Daoy (cell line): ENCODE data around the gene FKBP15. TPM values are rescaled to one million over a fixed set of nuclear protein-coding genes. Genes with fewer than 3 reads are reported as not detected.
"Not testable (repeated sequence)": the region's sequence is repeated elsewhere in the genome, so short reads cannot be mapped to it uniquely, and the experiment has no call there.

Source experiments
- DNase-seq: peaks from one replicate; pipeline ENCODE4 v3.0.0-alpha.2; 2015; ENCODE audit warnings: low read depth
- total RNA-seq: library from RNA; depleted of rRNA; stranded (reverse); fragments of >200 nt; shearing (Covaris generic); gene quantifications from 2 replicates; pipeline ENCODE4 v1.2.3, GENCODE V29; 2014

Gene FKBP15
- total RNA-seq, 1 experiment from 2014 or later: 24.1 TPM

- DNase-seq: no peak
These were observed 15.9 kb upstream of the FKBP15 start for GRCh38 chr9:113237026-113237425.

DNA sequence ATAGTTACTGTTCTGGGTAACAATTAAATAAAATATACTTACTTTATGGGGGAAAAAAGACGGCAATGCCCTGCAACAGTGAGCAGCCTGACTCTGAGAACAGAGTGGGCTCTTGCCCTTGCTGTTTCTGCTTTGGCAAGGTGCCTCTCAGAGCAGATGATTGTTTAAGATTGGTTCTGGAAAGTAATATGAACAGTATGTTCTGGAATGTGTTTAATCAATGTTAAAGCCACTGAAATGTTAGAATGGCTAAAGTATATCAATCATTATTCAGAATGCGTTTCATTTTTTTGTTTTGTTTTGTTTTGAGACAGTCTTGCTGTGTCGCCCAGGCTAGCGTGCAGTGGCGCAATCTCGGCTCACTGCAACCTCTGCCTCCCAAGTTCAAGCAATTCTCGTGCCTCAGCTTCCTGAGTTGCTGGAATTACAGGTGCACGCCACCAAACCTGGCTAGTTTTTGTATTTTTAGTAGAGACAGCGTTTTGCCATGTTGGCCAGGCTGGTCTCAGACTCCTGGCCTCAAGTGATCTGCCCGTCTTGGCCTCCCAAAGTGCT, 14.7 kb upstream of the FKBP15 start:
- DNase-seq: not testable (repeated sequence)

GRCh38 chr9:113231701-113232100, 10.6 kb upstream of the FKBP15 start:
- DNase-seq: no peak

- DNase-seq: no peak
These were observed 7.1 kb upstream of the FKBP15 start for GRCh38 chr9:113228130-113228665.

DNA sequence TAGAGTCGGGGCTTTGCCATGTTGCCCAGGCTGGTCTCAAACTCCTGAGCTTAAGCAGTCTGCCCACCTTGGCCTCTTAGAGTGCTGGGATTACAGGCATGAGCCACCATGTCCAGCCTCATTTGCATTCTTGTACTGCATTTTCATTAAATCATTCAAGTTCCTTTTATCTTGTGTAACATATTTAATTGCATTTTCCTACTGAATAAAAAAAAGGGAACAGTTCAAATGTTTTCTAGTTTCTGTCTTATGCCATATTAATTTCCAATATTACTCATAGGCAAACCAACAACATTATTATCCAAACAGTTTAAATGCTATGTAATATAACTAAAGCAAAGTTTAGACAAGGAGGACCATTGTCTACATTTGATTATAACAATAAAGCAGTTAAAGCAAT, 6.4 kb upstream of the FKBP15 start:
- DNase-seq: no peak

DNA sequence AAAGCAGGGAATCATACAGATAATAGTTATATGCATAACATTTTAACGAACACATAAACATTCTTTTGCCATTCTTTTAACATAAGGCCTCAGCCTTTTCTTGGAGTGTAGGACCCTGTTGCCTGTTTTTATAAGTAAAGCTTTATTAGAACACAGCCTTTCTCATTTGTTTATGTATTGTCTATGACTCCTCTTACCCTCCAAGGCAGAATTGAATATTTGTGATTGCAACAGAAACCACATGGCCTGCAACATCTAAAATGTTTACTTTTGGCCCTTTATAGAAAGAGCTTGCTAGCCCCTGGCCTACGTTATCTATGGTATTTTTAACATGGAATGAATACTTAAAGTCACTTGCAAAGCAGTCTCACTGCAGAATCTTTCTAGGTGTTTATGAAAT, 2.9 kb upstream of the FKBP15 start:
- no peak for DNase-seq

DNA sequence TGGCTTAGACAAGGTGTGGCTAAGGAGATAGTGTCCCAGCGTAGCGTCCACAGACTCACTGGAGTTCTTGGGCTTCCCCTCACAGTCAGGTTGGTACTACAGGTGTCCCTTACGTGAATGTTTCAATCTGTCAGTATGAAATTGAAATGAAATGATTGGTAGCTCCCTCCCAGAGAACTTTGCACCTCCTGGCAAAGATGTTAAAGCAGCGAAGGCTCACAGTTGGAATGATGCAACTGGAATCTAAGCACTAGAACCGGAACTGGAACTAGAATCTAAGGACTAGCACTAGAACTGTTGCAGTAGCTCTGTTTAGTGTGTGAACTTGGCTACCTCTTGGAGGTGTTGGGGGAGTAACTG, 1.4 kb upstream of the FKBP15 start:
- no peak for DNase-seq

GRCh38 chr9:113221800-113222481, 864 bp upstream of the FKBP15 start:
- peak; percentile 5 for DNase-seq

- no peak for DNase-seq
These were observed 542 bp downstream of the FKBP15 start for GRCh38 chr9:113220467-113221002.

DNA sequence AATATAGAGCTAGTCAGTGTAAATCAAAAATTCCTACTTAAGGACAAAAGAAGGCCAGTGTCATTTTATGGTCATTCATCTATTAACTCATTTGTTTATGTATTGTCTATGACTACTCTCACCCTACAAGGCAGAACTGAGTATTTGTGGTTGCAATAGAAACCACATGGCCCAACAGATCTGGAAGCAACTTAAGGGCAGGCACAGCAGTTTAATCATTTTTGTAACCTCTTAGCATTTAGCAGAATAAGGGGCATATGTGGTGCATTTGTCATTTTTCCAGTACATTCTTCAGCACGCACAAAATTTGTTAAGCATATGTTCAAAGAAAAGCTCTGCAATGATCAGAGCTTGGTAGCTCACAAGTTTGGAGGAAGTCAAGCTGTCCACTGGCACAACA, 1.1 kb downstream of the FKBP15 start:
- DNase-seq: peak; percentile 46

DNA sequence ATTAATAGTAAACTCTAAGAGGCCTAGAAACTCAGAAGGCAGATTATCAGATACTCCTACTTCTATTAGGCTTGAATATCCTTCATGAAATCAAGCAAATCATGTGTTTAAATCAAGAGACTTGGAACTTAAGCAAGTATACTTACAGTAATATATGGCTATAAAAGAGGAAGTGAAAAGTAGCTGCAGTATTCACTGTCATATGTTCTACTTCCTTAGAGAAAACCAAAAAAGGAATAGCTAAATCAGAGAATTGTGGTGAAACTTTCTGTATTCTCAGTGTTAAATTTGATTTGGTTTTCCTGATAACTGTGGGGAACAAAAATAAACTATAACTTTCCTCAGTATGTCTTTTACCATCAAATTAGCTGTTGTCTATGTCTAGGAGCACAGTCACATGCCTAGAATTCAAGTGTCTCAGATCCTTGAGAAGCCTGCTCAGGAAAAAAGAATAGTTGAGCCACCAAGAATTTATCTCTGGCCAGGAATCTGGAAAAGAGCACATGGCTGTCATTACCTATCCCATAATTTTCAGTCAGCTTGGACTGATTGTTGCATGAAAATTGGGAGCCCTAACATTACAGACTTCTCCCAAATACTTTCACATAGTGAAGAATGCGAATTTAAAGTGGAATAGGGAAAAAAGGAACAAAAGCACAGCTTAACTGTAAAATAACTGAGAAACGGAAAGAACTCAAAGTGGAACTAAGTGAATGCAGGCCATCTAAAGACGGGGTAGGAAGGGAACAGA, 1.7 kb downstream of the FKBP15 start:
- no peak for DNase-seq

- no peak for DNase-seq
These were observed 4.7 kb downstream of the FKBP15 start for GRCh38 chr9:113216406-113216805.

- peak; percentile 3 for DNase-seq
These were observed 5.9 kb downstream of the FKBP15 start for GRCh38 chr9:113215132-113215531.

- DNase-seq: no peak
These were observed 10.3 kb downstream of the FKBP15 start for GRCh38 chr9:113210815-113211214.

DNA sequence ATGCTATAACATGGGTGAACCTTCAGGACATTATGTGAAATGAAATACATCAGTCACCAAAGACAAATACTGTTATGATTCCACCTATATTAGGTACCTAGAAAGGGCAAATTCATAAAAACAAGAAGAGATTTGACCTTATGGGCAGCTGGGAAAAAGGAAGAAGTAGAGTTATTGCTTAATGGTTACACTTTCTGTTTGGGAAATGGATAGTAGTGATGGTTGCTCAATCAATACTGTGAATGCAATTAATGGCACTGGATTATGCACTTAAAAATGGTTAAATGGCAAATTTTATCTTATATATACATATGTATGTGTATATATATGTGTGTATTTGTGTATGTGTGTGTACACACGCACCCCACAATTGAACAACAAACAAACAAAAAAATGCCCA, 15.2 kb downstream of the FKBP15 start:
- no peak for DNase-seq

GRCh38 chr9:113205432-113205831, 15.6 kb downstream of the FKBP15 start:
- DNase-seq: no peak

- DNase-seq: no peak
These were observed 21.3 kb downstream of the FKBP15 start for GRCh38 chr9:113199683-113200329.

GRCh38 chr9:113192455-113192854, 28.6 kb downstream of the FKBP15 start:
- no peak for DNase-seq

GRCh38 chr9:113187929-113188595, 33.0 kb downstream of the FKBP15 start:
- peak; percentile 91 for DNase-seq

DNA sequence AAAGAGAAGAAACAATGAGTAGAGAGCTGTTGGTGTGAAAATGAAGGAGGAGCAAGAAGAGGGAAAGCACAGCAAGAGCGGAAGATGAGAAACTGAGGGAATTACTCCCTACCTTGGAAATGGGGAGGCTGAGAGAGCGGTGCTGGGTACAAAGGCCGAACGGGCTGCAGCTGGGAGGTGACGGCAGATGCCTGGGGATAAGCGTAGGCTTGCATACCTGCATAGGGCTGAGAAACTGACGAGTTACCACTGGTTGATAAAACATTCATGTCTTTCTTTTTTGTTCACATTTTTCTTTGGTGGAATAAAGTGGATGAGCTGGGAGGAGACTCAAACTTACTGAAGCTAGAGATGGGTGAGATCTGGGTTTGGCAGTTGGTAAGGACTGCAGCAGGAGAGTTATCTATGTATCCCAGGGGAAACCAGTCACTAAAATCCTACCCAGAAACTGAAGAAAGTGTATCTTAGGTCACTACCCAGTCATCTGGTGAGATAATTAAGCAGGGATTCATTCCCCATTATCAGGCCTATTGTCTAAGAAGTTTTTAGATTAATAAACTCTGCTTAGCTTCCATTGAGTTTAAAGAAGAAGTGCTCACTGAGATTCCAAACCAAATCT, 34.8 kb downstream of the FKBP15 start:
- no peak for DNase-seq

DNA sequence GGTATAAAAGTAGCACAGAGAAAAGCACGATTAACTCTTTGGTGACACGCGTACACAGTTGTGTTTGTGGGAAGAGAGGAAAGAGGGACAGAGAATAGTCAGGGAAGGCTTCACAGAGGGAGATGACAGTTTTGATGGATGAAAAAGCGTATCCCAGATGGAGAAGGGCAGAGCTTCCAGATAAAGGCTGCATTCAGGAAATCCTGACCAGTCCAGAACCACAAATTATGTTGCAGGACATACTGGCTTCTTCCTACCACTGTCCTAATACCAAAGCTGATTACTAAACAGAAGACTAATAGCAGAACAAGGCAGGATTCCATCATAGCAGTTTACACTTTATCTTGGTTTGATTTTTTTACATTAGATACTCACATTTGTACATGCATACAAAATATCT, 35.8 kb downstream of the FKBP15 start:
- DNase-seq: no peak
